IPS-11a (cell line): ENCODE results near the gene KMO.

Experiments
- H3K4me3 ChIP-seq: one replicate; pipeline ENCODE4 v1.5.1; 2013; ENCODE audit warnings: low read depth, low read length, control low read depth

KMO gene

GRCh38 chr1:241645199-241645598 lies 113.0 kb downstream of the KMO start:
- H3K4me3 ChIP-seq: no peak overlapping the region
